Stimulated activated CD4-positive, alpha-beta T cell treated with anti-CD3 and anti-CD28 coated beads, Interleukin-1b, Interleukin-23, amount 100 ng/mL, for 1 hour (primary cell): ENCODE measurements around the gene ATP13A2.

Experiments used
- DNase-seq, 2 donors: peaks; one replicate each; pipeline ENCODE4 v3.0.0-alpha.2; 2020; ENCODE audit warnings: low read depth in 2 of 2

ATP13A2 gene

DNA sequence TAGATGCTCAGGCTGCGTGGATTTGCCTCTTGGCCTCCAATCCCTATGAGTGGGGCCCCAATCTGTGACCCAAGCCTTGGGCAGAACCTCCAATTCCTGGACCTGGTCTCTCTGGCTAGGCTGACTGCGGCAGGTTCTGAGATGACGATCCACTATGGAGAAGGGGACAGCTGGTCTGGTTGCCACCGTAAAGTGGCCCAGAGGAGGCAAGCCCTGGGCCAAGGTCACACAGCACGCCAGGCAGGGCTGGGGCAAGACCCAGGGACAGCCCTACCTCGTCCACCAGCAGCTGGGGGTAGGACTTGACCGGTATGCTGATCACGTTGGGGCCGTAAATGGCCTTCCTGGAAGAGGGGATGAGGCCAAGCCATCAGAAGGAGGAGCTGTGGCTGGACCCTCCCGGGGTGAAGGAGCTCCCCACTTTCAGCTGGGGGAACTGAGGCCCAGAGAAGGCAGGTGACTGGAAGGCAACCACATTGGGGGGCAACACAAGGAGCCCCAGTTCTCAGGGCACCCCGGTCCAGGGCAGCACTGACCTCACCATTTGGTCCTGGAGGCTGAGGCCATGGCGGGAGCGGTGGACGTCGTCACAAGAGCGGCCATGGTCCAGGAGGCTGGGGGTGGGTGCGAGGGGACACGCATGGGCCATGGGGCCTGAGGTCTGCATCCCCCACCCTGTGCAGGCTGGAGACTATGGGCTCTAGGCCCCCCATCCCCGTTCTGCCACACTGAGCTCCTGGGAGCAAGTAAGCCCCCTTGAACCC lies 9.8 kb downstream of the ATP13A2 start:
- DNase-seq: no peak

DNA sequence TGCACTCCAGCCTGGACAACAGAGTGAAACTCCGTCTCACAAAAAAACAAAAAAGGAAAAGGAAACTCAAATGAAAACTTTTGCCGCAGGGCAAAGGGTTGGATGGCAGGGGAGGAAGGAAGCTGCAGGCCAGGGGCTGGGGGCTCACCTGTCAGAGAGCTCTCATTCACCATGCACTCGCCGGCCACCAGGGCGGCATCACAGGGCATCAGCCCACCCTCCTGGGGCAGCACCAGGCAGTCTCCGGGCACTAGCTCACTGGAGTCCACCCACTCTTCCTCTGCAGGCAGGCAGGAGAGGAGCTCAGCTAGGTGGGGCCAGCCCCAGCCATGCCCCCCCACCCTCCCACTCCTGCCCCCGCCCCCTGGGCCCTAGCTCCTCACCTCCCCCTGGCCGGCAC lies 11.9 kb downstream of the ATP13A2 start:
- no peak for DNase-seq

DNA sequence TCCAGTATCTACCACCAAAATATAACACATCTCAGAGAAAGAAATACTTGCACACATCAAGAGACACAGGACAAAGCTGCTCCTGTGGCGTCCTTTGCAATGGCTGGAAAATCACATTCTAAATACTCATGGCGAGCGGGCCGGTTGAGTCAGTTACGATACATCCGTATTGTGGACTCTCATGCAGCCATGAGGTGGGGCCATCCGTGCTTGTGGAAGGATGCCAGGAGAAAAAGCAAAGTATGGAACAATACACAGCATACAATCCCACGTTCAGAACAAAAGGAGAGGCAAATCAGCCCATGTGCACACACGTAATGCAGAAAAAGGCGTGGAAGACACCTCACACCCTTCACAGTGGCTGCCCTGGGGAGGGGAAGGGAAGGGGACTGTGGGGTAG lies 13.1 kb downstream of the ATP13A2 start:
- no peak for DNase-seq

DNA sequence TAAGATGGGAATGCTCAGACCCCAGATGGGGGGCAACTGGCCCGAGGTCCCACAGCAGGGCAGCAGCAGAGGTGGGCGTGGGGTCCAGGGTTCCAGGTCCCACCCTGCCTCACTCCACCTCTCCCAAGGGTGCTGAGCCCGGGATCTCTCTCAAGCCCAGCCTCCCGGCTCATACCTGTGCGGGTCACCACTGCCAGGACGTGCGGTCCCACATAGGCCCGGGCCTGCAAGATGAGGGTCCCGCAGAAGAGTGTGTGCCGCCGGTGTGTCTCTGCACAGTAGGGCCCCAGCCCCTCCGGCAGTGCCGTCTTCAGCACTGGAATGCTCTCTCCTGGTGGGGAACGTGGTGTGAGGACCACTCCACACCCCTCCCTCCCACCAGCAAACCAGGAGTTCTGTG lies 14.9 kb downstream of the ATP13A2 start:
- no peak for DNase-seq

DNA sequence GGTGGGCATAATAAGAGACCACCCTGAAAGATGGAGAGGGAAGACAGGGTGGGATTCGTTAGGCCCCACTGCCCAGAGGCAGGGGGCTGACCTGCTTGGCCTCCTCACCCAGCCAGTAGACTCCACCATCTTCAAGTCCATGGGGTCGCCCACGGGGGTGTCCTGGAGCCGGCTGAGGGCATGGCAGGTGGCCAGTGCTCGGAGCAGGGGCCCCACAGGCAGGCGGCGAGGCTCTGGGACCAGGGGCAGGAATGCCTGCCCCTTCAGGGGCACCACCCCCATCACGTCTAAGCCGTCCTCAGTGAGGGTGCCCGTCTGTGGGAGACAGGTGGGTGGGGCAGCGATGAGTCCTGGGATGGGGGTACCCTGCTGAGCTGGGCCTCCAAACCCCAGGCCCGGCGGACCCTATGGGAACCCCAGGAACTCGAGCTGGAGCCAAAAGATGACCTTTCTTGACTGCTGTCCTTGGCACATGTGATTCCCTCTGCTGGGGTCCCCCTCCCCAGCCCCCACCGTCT lies 18.1 kb downstream of the ATP13A2 start:
- no peak for DNase-seq

DNA sequence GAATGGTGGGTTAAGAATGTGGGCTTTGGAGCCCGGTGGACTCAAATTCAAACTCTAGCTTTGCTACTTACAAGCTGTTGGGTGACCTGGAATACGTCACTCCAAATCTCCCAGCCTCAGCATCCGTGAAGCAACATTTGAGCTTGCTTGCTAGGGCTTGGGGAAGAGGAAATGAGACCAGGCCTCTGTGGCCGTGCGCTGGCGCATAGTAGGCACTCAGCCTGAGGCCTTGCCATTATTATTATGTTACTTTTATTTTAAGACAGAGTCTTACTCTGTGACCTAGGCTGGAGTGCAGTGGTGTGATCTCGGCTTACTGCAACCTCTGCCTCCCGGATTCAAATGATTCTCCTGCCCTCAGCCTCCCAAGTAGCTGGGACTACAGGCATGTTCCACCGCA lies 19.1 kb downstream of the ATP13A2 start:
- DNase-seq: no peak

DNA sequence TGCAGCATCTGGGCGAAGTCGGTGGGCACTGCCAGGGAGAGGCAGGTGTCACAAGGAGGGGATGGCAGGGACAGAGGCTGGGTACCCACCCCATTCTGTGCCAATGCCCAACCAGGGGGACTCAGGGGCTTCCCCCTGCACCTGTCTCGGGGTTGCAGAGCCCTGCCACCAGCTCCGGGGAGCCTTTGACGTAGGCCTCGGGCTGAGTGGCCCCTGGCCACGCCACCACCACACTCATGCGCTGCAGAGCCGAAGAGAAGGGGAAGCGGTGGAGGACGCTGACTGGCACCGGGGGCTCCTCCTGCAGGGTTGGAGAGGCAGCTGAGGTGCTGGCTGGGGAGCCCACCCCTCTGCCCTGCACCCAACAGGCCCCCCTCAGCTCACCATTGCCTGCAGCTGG lies 19.6 kb downstream of the ATP13A2 start:
- no peak for DNase-seq

DNA sequence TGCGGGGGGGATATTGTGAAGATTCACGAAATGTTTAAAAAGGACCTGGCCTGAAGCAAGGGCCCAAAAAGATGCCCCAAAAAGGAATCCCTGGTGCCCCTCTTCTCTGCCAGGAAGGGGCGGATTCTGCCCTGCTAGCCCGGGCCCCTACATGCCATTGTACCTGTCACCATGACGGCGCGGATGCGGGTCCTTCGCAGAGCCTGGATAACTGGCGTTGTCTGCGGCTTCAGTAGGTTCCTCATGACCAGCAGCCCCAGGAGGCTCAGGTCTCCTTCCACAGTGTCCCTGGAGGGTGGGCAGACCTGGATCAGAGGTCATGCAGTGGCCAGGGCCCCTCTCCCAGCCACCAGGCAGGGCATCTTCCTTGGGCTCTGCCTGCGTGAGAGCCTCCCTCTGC lies 20.2 kb downstream of the ATP13A2 start:
- DNase-seq: no peak

DNA sequence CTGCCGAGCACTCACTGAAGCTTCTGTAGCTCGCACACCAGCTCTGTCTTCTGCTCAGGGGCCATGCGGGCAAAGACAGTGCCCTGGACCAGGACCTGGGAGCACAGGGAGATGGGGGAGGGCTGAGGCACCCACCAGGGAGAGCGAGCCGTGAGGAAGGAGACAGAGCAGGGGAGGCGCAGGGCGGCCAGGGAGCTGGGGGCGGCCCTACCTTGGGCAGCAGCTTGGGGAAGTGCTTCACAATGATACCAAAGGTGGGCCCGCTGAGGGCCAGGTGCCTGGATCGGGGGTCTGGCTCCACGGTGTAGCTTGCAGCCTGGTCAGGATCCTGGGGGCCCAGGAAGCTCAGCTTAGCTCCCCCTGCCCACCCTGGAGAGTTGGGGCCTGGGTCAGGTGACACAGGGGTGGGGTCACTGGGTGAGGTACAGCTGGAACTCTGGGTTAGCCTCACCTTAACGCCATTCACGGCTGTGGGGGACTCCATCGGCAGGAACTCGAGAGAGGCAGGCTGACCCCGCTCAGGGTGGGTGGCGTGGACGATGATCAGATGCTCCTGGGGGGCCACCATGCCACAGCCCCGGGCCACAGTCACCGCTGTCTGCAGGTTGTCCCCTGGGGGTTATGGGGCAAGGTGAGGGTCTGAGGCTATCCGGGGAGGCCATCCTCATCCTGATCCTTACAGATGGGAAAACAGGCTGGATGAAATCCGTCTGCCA lies 21.9 kb downstream of the ATP13A2 start:
- no peak for DNase-seq

DNA sequence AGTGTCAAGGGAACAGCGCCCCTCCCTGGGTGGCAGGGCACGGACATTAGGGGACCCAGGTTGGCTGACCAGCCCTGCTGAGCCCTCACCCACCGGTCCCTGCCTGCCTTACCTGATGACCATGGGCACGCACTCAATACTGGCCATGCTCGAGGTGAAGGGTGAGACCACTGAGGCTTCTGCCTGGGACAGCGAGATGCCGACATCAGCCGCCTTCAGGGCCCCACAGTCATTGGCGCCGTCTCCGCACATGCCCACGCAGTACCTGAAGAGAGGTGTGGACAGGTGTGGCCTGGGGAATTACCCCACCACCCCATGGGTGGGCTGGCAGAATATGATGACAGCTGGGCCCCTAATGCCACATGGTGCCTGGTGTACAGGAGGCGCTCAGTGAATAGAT lies 23.5 kb downstream of the ATP13A2 start:
- no peak for DNase-seq

DNA sequence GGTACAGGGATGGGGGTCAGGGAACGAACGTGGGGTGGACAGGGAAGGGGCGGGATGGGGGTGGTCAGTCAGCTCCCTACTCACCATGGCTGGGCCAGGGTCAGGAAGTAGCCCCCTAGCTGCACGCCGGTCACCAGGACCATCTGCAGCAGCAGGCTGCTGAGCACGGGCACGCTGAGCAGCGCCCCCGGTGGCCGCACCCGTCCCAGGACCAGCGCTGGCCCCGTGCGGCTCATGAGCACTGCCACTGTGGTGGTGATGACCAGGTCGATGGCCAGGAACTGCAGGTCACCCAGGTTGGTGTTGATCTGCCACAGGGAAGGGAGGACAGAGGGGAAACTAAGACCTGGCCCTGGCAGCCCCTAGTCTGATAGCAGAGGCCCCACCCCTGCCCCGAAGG lies 24.8 kb downstream of the ATP13A2 start:
- DNase-seq: no peak

DNA sequence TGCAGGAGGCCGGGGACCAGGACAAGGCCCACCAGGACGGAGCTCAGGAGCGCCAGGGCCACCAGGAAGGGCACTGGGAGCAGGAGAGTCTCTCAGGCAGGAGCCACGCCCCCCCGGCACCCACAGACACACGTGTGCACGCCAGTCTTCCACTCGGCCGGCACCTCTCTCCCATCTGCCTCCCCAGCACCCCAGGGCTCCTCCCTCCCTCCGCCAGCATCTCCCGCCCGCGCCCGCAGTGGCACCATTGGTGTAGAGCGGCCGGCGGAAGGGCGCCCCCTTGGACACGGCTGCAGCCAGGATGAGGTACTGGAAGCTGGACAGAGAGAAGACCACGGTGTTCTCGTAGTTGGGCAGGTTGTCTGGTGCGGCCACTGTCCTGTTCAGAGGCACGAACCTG lies 25.2 kb downstream of the ATP13A2 start:
- DNase-seq: no peak

DNA sequence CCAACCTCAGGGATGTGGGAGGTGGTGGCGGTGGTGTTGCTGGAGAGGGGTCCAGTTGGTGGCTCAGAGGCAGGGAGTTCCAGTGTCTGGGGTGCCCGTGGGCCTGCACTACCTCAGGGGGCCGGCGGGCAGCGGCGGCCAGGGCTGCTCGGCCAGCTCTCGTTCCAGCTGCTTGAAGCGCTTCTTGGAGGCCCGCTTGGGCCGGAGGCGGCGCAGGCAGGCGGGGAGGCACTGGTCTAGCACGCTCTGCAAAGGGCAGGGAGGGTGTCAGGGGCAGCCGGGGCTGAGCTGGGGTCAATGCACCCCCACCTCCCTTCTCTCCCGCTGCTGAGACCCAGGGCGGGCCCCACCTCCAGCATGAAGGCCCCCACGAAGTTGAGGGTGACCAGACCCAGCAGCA lies 25.6 kb downstream of the ATP13A2 start:
- DNase-seq: no peak

DNA sequence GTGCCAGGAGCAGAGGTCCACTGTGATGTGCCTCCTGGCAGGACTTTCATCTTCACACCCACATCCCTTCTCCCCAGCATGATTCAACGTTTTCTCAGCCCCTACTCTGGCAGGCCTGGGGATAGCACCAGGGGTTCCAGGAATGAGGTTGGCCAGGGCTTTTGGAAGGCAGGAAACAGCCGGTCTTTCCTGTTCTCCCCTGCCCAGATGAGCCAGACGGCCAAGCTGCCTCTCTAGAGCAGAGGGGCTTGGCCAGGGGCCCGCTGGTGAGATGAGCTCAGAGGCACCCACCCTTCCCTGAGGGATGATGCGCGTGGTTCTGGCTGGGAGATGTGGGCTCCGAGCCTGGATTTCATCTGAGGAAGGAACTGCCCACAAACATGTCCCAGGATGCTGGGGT lies 27.0 kb downstream of the ATP13A2 start:
- no peak for DNase-seq

DNA sequence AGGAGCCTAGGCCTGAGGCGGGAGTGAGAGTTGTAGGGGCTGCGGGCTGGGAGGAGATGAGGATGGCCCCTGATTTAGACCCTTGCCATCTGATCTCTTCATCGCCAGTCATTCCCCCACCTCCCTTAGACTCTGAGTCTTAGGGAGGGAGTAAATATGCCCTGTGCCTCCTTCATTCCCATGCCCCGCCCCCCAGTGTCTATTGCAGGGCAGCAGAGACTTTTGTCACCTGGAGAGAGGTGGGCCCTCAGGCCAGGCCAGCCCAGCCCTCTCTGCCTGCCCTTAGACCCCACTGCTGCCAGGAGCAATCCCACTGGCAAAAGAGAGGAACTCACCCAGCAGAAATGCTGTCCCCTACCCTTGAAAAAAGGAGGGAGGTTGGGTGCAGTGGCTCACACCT lies 28.1 kb downstream of the ATP13A2 start:
- no peak for DNase-seq

DNA sequence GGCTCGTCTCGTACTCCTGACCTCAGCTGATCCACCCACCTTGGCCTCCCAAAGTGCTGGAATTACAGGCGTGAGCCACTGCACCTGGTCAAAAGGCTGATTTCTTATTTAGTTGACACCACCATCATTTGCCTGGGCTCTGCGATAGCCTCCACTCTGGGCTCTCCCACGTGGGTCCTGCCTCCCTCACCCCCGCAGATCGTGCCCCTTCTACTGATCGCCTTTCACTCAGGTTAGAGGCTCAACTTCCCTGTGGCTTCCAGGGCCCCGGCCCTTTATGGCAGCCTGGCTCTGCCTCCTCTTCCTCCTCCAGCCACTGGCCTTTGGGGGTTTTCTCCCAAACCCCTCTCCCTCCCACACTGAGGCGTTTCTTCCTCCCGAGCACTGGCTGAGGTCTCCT lies 28.8 kb downstream of the ATP13A2 start:
- no peak for DNase-seq

DNA sequence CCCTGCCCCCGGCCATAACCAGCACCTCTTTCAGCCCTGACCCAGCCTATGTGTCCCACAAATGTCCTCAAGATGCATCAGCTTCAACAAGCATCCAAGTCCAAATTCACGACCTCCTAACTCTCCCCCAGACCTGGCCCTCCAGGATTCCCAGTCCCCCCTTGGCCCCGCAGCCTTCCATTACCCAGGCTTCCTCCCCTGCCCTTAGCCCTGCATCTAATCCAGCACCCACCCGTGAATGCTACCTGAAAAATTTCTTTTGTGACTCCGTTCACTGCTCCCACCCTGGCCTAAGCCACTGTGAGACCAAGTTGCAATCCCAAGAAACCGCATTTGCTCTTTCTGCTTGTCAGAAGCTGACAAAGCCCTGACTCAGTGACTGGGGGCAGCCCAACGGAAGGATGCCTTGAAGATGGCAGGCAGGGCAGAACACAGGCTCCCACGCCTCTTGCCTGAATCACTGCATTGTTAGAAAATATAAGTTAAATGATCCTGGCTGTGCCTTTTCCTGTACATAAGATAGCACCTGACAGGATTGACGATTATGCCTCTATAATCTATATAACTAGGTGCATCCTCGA lies 30.4 kb downstream of the ATP13A2 start:
- DNase-seq: no peak

DNA sequence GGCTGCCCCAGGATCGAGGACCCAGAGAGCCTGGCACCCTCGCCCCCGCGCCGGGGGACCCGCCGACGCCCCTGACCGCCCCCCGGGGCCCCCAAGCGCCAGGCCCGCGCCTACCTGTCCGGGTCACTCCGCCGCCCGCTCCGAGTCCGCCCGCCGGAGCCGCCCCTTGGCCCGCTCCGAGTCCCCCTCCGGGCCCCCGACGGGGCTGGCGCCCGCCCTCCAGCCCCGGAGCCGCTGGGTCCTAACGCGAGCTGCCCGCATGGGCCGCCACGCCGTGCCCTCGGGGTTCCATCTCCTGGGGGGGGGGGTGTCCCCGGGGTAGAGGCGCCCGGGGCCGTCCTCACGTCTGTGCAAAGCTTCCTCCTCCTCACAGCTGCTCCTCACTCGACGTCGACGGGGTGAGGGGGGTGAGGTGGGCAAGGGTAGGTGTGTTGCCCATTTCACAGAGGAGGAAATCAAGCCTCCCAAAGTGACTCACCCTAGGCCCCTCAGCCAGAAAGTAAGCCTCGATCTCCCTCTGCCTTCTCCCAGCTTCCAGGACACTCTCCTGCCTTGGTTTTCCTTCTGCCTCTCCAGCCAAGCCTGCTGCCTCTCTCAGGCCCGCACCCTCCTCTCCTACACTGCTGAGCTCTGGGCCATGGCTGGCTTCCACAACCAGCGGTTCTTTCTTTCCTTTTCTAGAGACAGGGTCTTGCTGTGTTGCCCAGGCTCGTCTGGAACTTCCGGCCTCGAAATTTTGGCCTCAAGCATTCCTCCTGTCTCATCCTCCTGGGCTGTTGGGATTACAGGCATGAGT lies 31.1 kb downstream of the ATP13A2 start, which contains the start of gene MFAP2:
Gene MFAP2 (minus strand): TSS at position 148 of the 796 bp plus-strand sequence. CDS start 2,347 bp downstream, outside the sequence.
- no peak for DNase-seq

DNA sequence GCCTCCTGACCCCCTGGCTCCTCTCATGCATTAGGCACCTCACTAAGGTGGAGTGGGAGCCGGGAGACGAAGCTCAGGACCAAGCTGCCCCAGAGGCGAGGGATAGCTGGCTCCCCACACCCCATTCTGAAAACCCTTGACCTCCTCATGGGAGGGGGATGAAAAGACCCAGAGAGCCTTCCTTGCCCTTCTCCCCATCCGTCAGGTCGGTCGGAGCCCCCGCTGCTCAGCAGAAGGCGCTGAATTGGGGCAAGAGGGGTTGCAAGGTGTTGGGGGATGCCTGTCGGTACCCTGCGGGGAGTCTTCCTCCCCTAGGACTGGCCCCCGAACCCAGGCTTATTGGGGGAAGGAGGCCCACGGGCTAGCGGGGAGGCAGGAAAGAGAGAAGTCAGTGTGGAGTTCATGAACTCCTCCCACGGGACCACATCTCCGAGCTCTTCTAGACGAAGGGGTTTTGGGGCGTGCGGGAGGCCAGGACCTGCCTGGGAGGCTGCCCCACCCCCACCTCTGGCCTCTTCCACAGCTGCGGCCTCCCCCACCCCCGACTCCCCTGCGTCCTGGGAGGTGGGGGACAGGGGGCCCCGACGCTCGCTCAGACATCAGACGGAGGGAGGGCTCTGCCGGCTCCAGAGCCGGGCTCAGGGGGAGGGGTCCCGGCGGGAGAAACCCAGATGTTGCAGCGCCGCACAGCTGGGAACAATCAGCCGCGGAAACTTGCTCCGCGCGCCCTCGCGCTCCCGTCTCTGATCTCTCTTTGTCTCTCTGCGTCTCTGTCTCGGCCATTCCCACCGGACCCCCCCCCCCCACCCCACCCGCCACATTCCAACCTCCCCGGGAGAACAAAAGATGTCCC lies 32.0 kb downstream of the ATP13A2 start:
- DNase-seq: no peak

DNA sequence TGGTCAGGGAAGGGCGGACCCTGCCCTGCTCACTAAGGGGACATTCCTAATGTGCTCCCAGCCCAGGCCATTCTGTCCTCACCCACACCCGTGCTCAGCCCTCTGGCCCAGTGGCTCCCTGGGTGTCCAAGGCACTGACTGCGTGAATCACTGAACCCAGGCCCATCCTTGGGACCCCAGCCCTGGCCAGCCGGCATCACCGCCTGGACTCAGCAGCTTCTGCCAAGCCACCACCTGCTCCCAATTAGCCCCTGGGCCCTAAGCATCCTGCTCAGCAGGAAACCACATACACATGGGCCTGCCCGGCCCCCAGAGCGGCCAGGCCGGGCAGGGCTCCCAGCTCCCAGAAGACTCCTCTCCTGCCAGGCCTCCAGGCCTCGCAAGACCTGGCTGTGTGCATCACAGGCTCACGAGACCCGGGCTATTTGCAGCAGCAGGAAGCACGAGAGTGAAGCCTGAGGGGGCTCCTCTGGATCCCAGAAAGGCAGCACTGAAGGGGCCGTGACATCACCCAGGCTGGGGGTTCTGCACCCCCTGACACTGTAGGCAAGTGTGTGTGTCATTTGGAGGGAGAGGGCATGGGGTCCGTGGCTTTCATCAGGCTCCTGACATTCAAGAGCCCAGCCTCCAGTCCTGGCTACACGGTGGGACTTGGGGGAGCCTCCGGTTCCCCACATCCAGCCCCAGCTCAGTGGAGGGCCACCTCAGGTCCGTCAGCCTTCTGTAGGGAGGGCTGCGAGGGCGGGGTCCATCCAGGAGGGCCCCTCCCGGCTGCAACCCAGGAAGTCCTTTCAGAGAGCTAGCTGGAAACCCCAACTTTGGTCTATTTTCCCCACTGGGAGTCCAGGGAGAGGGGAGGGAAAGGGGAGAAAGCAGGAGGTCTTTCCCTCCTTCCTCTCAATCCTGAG lies 32.9 kb downstream of the ATP13A2 start:
- no peak for DNase-seq
